Stimulated activated CD4-positive, alpha-beta T cell treated with anti-CD3 and anti-CD28 coated beads, TNF-alpha, amount 100 ng/mL, for 4 hours (primary cell): ENCODE results near the gene RRM1.
"Not testable (repeated sequence)": the region's sequence is repeated elsewhere in the genome, so short reads cannot be mapped to it uniquely, and the experiment has no call there.

Experiments used
- DNase-seq, 3 experiments: peaks; one replicate each; pipeline ENCODE4 v3.0.0-alpha.2; 2020; ENCODE audit warnings: low read depth in 3 of 3

The RRM1 gene

GRCh38 chr11:4138497-4138896, 43.9 kb downstream of the RRM1 start:
- no peak for DNase-seq

- no peak for DNase-seq
These were observed 45.6 kb downstream of the RRM1 start for GRCh38 chr11:4140067-4140636.

DNA sequence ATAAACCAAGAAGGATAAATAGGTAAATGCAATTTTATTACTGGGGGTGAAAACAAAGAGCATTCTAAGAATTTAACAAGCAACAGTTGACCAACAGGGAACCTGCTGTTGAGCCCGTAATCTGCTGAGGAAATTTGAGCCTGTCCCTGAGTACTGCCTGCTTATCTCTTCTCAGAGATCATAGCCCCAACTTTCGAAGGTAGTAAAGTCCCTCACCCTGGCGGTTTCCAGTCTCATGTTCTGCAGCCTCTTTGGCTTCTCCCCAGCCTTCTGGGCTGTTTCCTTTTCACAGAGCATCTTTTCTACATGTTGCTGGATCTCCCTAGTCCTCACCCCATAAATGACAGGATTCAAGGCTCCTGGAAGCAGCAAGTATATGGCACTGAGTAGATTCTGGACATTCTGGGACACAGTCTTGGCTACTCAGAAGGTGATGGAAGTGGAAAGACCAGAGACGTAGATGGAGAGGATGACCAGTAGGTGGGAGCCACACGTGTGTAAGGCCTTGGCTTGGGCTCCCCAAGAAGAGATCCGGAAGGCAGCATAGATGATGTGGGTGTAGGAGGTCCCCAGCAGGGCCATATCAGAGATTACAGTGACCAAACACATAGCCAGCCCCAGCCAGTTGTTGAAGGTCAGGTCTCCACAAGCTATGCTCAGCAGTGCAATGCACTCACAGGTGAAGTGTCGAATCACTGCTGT, 51.6 kb downstream of the RRM1 start:
- DNase-seq = no peak

DNA sequence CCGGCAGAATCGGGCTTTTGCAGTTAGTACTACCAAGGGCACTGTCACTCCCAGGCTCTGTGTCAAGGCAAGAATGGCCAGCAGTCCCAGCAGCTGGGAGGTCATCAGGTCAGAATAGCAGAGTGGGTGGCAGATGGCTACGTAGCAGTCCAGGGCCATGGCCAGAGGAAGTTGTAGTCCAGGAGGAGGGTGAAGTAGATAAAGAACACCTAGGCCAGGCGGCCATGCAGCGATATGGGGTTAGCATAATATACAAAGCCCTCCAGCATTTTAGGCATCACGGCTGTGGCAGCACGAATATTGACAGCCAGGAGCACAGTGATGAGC, 52.1 kb downstream of the RRM1 start:
- no peak for DNase-seq

- DNase-seq = no peak
These were observed 59.9 kb downstream of the RRM1 start for GRCh38 chr11:4154503-4154902.

GRCh38 chr11:4156571-4156970, 62.0 kb downstream of the RRM1 start:
- no peak for DNase-seq

GRCh38 chr11:4158818-4159217, 64.2 kb downstream of the RRM1 start:
- not testable (repeated sequence) for DNase-seq

DNA sequence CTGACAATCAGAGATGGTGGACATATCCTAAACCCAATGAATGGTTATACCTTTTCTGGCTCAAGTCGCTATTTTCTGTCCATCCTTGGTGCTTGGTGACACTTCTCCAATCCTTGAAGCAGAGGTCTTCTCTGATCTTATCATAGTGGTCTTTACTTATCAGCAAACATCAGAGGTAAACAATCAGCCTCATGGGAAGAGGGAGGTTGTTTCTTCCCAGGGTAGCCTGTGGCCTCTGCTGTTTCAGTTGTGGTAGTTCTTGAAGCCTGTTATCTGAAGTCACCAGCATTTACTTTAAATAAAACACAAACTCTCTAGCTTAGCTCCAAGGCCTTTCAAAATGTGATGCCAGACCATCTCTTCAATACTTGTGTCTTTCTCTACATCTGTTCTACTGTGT, 66.7 kb downstream of the RRM1 start:
- no peak for DNase-seq

DNA sequence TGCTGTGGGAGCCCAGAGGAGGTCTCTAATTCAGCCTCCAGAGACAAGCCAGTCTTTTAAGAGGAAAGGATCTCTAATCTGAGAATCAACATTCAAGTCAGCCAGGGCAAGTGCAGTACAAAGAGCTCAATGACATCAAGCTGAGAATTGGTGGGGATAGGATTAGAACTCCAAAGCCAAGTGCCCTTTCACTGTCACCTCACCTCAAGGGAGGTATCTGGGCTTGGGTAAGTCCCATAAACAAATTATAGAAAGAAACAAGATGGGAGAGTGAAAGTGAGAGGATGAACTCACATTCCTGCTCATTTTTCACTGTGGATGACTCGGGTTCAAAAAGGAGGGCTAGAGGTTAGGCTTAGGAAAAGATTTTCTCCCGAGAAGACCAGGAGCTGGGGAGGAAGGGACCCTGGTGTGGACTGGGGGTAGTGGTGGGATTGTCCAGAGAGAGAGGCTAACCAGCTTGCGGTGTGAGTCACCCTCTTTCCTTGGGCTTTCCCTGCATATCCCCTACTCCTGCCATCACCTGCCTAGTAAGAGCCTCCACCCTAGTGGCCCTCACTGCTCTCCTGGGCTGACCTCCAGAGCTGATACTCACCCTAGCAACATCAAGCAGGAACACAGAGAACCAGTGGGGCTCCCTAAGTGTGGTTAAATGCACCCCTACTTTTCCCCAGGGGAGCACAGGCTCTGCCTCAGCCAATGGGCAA, 70.4 kb downstream of the RRM1 start:
- DNase-seq = no peak

GRCh38 chr11:4167292-4167691, 72.7 kb downstream of the RRM1 start:
- no peak for DNase-seq

DNA sequence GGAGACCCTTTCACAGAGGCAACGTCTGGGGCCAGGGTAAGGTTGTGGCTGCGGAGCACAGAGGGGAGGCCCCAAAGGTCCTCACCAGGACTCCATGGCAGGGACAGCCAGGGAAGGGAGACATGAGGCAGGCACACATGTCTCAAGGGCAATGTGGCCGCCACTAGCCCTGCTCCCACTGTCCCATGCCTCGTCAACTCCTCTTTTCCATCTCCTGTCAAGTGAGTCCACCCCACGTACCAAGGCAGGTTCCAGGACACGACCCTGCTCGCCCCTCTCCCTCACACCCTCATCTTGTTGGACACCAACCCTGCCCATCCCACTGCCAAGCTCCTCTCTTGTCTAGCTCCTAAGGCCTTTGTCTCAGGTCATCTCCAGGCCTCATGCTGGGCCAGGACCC, 73.2 kb downstream of the RRM1 start:
- no peak for DNase-seq

GRCh38 chr11:4175620-4176350, 81.2 kb downstream of the RRM1 start:
- not testable (repeated sequence) for DNase-seq

- no peak for DNase-seq
These were observed 84.4 kb downstream of the RRM1 start for GRCh38 chr11:4178813-4179662.

DNA sequence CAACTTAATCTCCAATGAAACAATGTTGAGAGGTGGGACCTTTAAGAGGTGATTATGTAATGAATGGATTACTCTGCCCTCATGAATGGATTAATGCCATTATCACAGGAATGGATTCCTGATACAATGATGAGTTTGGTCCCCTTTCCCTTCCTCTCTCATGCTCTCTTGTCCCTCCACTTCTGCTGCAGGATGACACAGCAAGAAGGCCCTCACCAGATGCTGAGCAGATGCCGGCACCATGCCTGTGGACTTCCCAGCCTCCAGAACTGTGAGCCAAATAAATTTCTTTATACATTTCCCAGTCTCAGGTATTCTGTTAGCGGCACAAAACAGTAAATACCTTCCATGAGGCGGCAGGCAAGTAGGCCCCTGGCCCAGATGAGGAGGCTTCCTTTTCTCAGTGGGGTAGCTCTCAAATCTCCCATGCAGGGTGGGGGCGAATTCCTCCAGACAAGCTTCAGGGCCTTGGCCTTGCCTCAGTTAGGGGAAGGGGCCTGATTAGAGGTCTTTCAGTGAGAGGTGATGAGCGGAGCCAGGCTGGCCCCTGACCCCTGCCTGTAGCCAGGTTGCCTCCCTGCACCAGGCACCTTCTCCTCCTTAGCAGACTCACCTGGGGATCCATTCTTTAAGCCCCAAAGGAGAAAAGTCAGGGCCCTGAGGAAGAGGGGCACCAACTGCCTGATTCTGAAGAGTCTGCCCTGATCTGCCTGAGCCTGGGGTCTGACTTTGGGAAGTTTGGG, 86.0 kb downstream of the RRM1 start:
- DNase-seq = no peak

- no peak for DNase-seq
These were observed 87.5 kb downstream of the RRM1 start for GRCh38 chr11:4181782-4182721.

- no peak for DNase-seq
These were observed 88.9 kb downstream of the RRM1 start for GRCh38 chr11:4183410-4184057.

DNA sequence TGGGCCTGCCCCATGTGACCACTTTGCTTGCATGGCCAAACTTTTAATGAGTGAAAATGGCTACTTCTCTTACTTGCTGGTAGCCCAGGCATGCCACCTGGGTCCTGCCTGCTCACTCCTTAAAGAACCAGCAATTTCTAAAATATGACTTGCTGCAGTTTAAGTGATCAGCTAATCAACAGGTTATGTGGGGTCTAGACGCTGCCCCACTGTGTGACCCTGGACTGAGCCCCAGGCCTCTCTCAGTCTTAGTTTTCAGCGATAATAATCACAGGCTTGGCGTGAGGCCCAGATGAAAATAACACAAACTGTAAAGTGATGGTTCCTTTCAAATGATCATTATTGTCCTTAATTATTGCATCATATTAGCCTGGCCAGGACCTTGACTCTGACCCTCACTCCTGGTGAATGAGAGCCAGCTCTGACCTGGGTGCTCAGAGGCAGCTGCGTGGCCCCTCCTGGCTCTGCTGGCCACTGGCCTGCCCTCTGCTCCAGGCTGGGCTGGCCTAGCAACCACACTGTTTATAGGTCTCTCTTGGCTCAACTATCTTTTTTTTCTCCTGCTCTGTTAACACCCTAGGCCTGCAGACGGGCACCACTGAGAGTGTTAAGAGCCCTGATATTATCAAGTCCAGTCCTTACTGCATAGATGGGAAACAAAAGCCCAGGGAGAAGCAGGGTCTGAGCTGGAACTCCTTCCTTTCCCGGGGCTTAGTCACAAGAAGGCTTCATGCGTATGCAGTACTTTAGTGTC, 89.7 kb downstream of the RRM1 start:
- DNase-seq = no peak

GRCh38 chr11:4185561-4185960, 91.0 kb downstream of the RRM1 start:
- DNase-seq = no peak
